ENCODE results near the gene CHAD. TPM values are rescaled to one million over a fixed set of nuclear protein-coding genes. Genes with fewer than 3 reads are reported as not detected.

Gene CHAD
- total and polyA plus RNA-seq, 2 donors (not counting 3 experiments of a cell fraction or from before 2014, with no cell fraction given): not detected

- dilution Hi-C loops (cut with MboI; ENCODE audit: extremely low pct_ligation_motif_present, low sequenced_read_pairs) (no loop called here), intact Hi-C loops (cut with micrococcal nuclease) (no loop called here)
- no TSS peak for BruUV-seq (replicated peaks)
- Histone ChIP-seq H3K27me3 (ENCODE audit: control insufficient read depth in 2 of 2, insufficient read depth in 2 of 2, low read length in 2 of 2) (peaks cover 20 to 30% of the 10 kb centered on the region in 2 experiments), H3K4me1 (ENCODE audit: control insufficient read depth, extremely low read depth, insufficient read depth, low read length) (no peaks in the 10 kb centered on the region), H3K36me3 (ENCODE audit: control insufficient read depth in 2 of 2, extremely low read depth in 1 of 2, insufficient read depth in 2 of 2, low read length in 2 of 2) (no peaks in the 10 kb centered on the region), H3K9me1 (replicated peaks; ENCODE audit: control insufficient read depth, extremely low read depth, insufficient read depth, low read length) (no peaks in the 10 kb centered on the region), H2AFZ (ENCODE audit: low read depth, low read length) (no peak overlapping the region), H3K9me3 (replicated peaks; ENCODE audit: control insufficient read depth, insufficient read depth, low read length) (no peaks in the 10 kb centered on the region), H3K27ac (ENCODE audit: insufficient read depth, low read depth, low read length) (no peak overlapping the region), H3K4me2 (ENCODE audit: insufficient read depth, low read length) (no peak overlapping the region), H4K20me1 (replicated peaks; ENCODE audit: control insufficient read depth, extremely low read depth, insufficient read depth, low read length) (no peaks in the 10 kb centered on the region), H3K9ac (replicated peaks; ENCODE audit: extremely low read depth, insufficient read depth, low read length) (no peak overlapping the region), H3K79me2 (ENCODE audit: control insufficient read depth, insufficient read depth, low read length) (no peaks in the 10 kb centered on the region), H3K4me3 (replicated peaks in 1 of 3; ENCODE audit: insufficient read depth in 1 of 3, low read depth in 1 of 3, low read length in 3 of 3) (no peak overlapping the region)
- CTCF ChIA-PET: no interaction called here
- FAIRE-seq (no peak), DNase-seq (ENCODE audit: low read depth, low spot score) (no peak)
- POLR2A ChIA-PET: no interaction called here
- no peak for TF ChIP-seq POLR2A (IDR thresholded peaks at IDR 0.05; ENCODE audit: low read depth, low read length)
- TF ChIP-seq GATA2 (IDR thresholded peaks at IDR 0.05; ENCODE audit: insufficient read depth, insufficient read length, low read depth, low read length): no peak
- no peak for TF ChIP-seq EZH2 (IDR thresholded peaks at IDR 0.05; ENCODE audit: borderline replicate concordance, low read depth, low read length, severe bottlenecking)
- TF ChIP-seq POLR2AphosphoS5 (IDR thresholded peaks at IDR 0.05; ENCODE audit: insufficient read depth, low read depth, low read length): no peak
- TF ChIP-seq JUN (IDR thresholded peaks at IDR 0.05; ENCODE audit: borderline replicate concordance, insufficient read depth, insufficient read length, low read depth): no peak
- TF ChIP-seq, protein P1, sequence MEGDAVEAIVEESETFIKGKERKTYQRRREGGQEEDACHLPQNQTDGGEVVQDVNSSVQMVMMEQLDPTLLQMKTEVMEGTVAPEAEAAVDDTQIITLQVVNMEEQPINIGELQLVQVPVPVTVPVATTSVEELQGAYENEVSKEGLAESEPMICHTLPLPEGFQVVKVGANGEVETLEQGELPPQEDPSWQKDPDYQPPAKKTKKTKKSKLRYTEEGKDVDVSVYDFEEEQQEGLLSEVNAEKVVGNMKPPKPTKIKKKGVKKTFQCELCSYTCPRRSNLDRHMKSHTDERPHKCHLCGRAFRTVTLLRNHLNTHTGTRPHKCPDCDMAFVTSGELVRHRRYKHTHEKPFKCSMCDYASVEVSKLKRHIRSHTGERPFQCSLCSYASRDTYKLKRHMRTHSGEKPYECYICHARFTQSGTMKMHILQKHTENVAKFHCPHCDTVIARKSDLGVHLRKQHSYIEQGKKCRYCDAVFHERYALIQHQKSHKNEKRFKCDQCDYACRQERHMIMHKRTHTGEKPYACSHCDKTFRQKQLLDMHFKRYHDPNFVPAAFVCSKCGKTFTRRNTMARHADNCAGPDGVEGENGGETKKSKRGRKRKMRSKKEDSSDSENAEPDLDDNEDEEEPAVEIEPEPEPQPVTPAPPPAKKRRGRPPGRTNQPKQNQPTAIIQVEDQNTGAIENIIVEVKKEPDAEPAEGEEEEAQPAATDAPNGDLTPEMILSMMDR (IDR thresholded peaks at IDR 0.05; ENCODE audit: extremely low read depth in 1 of 2, insufficient read depth in 1 of 2, low read depth in 1 of 2, low read length in 2 of 2): no peak
- TF ChIP-seq MAX (IDR thresholded peaks at IDR 0.05; ENCODE audit: insufficient read depth, insufficient read length): no peak
- TF ChIP-seq MYC (IDR thresholded peaks at IDR 0.05; ENCODE audit: low read depth, low read length): no peak
- no peak for TF ChIP-seq FOS (IDR thresholded peaks at IDR 0.05; ENCODE audit: borderline replicate concordance, insufficient read depth, low read length)
Observed at GRCh38 chr17:50469671-50470305, 1.1 kb upstream of the CHAD start.
